Right lobe of liver (tissue), 4 donors: ENCODE results near the gene MINDY1.

Experiments used
- POLR2A ChIP-seq: fragments of 450-650 bp; IDR thresholded peaks from one replicate; pipeline ENCODE4 v1.6.1; 2017; ENCODE audit warnings: antibody characterized with exemption, mild to moderate bottlenecking
- TF ChIP-seq, protein P1 (sequence below), 4 donors: fragments of 200-600 bp in 3 of 4; fragments of 450-650 bp in 1 of 4; IDR thresholded peaks; one replicate each; pipeline versions ENCODE4 v1.5.1 to v1.8.0; 2016 to 2022; ENCODE audit warnings: antibody characterized with exemption in 4 of 4, mild to moderate bottlenecking in 2 of 4
- donor health status: DM: no; HTN: no; CAD: no.
- donor health status: DM: no; HTN: no; CAD: no.
- donor health status: DM: no; HTN: yes; CAD: no.

DNA sequence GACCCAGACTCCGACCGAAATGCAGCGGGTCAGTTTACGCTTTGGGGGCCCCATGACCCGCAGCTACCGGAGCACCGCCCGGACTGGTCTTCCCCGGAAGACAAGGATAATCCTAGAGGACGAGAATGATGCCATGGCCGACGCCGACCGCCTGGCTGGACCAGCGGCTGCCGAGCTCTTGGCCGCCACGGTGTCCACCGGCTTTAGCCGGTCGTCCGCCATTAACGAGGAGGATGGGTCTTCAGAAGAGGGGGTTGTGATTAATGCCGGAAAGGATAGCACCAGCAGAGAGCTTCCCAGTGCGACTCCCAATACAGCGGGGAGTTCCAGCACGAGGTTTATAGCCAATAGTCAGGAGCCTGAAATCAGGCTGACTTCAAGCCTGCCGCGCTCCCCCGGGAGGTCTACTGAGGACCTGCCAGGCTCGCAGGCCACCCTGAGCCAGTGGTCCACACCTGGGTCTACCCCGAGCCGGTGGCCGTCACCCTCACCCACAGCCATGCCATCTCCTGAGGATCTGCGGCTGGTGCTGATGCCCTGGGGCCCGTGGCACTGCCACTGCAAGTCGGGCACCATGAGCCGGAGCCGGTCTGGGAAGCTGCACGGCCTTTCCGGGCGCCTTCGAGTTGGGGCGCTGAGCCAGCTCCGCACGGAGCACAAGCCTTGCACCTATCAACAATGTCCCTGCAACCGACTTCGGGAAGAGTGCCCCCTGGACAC, 41.4 kb upstream of the MINDY1 start:
- TF ChIP-seq, protein P1, sequence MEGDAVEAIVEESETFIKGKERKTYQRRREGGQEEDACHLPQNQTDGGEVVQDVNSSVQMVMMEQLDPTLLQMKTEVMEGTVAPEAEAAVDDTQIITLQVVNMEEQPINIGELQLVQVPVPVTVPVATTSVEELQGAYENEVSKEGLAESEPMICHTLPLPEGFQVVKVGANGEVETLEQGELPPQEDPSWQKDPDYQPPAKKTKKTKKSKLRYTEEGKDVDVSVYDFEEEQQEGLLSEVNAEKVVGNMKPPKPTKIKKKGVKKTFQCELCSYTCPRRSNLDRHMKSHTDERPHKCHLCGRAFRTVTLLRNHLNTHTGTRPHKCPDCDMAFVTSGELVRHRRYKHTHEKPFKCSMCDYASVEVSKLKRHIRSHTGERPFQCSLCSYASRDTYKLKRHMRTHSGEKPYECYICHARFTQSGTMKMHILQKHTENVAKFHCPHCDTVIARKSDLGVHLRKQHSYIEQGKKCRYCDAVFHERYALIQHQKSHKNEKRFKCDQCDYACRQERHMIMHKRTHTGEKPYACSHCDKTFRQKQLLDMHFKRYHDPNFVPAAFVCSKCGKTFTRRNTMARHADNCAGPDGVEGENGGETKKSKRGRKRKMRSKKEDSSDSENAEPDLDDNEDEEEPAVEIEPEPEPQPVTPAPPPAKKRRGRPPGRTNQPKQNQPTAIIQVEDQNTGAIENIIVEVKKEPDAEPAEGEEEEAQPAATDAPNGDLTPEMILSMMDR (IDR thresholded peaks at IDR 0.05) = peak in 3 of 4 donors; percentile 29 to 53 (median 45)
- peak; percentile 32 for TF ChIP-seq POLR2A
